Measurements from ENCODE around the gene PIWIL4.
"Not testable (repeated sequence)": the region's sequence is repeated elsewhere in the genome, so short reads cannot be mapped to it uniquely, and the experiment has no call there.

Gene PIWIL4

DNA sequence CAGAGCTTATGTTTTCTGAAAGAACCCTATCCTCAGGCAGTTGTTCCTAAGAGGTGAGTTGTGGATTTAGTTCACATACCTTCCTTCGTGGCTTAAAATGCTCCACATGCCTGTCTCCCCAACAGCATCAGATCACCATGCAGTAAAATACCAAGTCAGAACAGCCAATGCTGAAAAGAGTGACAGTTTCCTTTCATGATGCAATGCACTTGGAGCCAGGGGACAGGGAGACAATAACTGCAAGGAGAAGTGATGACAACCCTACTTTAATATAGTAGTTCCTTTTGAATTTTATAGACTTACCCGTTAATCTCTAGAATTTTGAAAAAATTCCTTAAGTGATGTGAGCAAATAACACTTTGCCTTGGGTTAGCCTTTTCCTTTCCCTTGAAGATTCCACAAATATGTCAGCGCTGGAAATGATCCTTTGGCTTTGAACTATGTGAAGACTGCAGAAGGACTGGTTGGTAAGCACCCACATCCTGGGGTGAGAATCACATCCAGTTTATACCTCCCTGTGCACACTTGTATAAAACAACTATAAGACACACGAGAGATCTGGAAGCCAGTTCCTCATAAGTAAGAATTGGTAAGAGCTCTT, 71.2 kb downstream of the PIWIL4 start:
- H3K27ac ChIP-seq, result peak overlapping the region; percentile 27 to 57
- DNase-seq (ENCODE audit: low spot score), result no peak
- TF ChIP-seq, protein P1, sequence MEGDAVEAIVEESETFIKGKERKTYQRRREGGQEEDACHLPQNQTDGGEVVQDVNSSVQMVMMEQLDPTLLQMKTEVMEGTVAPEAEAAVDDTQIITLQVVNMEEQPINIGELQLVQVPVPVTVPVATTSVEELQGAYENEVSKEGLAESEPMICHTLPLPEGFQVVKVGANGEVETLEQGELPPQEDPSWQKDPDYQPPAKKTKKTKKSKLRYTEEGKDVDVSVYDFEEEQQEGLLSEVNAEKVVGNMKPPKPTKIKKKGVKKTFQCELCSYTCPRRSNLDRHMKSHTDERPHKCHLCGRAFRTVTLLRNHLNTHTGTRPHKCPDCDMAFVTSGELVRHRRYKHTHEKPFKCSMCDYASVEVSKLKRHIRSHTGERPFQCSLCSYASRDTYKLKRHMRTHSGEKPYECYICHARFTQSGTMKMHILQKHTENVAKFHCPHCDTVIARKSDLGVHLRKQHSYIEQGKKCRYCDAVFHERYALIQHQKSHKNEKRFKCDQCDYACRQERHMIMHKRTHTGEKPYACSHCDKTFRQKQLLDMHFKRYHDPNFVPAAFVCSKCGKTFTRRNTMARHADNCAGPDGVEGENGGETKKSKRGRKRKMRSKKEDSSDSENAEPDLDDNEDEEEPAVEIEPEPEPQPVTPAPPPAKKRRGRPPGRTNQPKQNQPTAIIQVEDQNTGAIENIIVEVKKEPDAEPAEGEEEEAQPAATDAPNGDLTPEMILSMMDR (IDR thresholded peaks at IDR 0.05), result no peak
- H3K4me3 ChIP-seq, result peak overlapping the region; percentile 29

DNA sequence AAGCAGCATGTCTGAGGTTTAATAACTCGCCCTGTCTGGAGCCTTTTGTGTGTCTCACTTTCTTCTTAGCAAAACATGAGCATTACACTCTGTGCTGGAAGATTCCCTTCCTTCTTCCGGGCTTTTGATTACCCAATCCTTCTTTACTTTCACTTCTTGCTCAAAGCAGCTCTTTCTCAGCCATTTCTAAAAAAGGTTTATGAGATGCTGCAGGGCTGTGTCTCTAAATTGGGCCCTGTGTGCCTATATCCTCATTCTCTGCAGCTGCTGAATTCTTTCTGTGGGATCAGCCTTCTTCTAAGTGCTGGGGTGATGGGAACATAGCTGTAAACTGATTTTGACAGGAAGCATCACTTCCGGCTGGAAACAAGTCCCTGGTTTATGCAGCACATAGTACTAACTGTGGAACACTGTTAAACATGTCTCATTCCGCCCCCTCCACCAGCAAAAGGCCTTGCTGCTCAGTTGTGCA, 71.8 kb downstream of the PIWIL4 start:
- Histone ChIP-seq H3K4me3 (peak overlapping the region; percentile 29), H3K27ac (peak overlapping the region; percentile 27 to 57)
- no peak for DNase-seq (ENCODE audit: low spot score)
- TF ChIP-seq, protein P1 (IDR thresholded peaks at IDR 0.05), result no peak

DNA sequence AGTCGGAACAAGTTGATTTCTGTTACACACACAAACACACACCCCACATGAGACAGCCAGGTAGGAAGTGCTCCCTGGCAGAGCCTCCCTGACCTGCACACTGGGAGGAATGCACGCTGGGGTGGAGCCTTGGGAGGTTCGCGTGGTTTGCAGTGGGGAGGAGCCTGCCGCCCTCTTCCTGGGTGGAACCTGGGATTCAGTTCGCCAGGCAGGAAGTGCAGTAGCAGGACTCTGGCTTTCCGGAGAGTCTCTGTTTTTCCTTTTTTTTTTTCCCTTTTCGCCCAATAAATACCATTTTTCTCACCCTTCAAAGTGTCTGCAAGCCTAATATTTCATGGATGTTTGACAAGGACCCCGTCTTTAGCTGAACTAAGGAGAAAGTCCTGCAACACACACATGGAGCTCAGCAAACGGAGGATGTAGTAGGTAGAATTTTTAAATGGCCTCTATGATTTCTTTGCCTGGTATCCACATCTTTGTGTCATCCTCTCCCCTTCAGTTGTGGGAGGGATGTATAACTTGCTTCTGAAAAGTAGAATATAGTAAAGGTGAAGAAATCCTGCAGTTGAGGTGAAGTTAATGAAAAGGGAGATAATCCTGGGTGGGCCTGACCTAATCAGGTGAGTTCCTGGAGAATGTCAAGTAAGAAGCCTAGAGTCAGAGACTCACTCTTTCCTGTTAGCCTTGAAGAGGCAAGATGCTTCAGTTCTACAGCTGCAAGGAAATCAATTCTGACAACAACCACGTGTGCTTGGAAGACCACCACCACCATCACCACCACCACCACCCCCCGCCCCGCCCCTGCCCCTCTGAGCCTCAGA, 72.9 kb downstream of the PIWIL4 start:
- Histone ChIP-seq H3K27ac (peak overlapping the region in 1 of 2 donors; percentile 57), H3K4me3 (no peak overlapping the region)
- no peak for DNase-seq (ENCODE audit: low spot score)
- TF ChIP-seq, protein P1 (IDR thresholded peaks at IDR 0.05), result no peak

DNA sequence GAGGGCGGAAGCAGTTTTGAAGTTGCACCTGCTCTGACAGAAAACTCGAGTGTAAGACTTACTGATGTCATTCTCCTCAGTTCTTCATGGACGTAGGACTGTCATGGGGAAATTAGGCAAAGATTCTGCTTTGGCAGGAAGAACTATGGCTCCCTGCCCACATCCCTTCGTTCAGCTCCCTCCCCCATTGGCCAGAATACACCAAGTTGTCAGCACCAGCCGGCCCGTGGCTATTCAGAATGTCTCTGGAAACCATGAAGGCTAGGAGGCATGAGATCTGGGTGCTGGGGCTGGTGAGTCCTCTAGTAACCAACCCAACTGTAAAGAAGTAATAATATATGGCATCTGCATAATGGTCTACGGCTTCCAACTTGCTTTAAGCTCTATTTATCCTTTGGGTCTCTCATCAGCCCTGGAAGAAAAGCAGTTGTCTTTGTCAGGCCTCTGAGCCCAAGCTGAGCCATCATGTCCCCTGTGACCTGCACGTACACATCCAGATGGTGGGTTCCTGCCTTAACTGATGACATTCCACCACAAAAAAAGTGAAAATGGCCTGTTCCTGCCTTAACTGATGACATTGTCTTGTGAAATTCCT, 74.1 kb downstream of the PIWIL4 start:
- no peak overlapping the region for H3K27ac ChIP-seq
- TF ChIP-seq, protein P1 (IDR thresholded peaks at IDR 0.05), result no peak
- no peak for DNase-seq (ENCODE audit: low spot score)
- H3K4me3 ChIP-seq, result no peak overlapping the region

DNA sequence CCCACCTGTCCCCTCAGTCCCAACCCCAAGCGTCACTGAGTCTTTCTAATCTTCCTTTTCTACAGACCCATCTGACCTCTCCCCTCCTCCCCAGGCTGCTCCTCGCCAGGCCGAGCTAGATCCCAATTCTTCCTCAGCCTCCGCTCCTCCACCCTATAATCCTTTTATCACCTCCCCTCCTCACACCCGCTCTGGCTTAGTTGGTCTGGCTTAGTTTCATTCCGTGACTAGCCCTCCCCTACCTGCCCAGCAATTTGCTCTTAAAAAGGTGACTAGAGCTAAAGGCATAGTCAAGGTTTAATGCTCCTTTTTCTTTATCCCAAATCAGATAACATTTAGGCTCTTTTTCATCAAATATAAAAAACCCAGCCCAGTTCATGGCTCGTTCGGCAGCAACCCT, 76.0 kb downstream of the PIWIL4 start:
- H3K4me3 ChIP-seq; DNase-seq (ENCODE audit: low spot score); H3K27ac ChIP-seq: not testable (repeated sequence)

DNA sequence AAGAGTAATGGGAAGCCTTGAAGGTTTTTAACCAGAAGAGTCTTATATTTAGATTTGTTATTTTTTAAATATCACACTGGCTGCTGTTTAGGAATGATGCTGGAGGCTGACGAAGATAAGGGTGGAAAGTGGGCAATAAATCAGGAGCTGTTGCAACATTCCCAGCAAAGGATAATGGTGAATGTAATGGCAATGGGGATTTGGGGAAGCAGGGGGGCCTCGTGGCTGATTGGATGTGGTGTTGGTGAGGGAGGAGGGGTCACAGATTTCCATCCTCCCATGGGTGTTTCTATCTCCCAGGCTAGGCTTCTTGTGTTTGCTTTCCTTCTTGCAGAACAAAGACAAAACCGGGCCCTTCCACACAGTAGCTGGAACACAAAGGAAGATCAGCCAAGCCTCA, 80.8 kb downstream of the PIWIL4 start:
- TF ChIP-seq, protein P1 (IDR thresholded peaks at IDR 0.05), result no peak

DNA sequence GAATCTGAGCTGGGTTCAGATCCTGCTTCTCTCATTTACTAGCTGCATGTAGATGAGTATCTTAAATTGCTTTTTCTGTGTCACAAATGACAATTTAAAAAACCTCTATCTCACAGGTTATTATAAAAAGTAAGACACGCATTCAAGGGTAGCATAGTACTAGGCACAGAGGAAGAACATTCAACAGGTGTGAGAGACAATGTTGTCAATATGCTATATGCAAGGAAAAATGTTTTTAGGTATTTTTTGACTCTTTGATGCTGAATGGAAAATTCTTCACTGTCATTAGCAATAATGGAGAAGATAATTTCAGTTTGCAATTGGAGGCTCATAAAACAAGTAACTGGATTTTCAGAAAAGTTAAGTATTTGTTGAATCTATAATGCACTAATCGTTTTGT, 81.6 kb downstream of the PIWIL4 start:
- TF ChIP-seq, protein P1 (IDR thresholded peaks at IDR 0.05), result no peak
- Histone ChIP-seq H3K27ac (no peak overlapping the region), H3K4me3 (no peak overlapping the region)
- DNase-seq (ENCODE audit: low spot score), result no peak

More for the DNA sequence above, 80.8 kb downstream of the PIWIL4 start:
- Histone ChIP-seq H3K4me3 (no peak overlapping the region), H3K27ac (no peak overlapping the region)
- DNase-seq (ENCODE audit: low spot score), result no peak
